NT2/D1 (cell line): ENCODE data around the gene MYCBPAP.

Source experiments
- DNase-seq: peaks from one replicate; pipeline ENCODE4 v3.0.0-alpha.2; 2011; ENCODE audit warnings: low read depth, low spot score
- H3K27me3 ChIP-seq: 2 replicates; pipeline ENCODE4 v1.6.0; 2011; ENCODE audit warnings: mild to moderate bottlenecking; ENCODE audit not compliant: insufficient read length, insufficient read depth
- H3K36me3 ChIP-seq: 2 replicates; pipeline ENCODE4 v1.6.1; 2011; ENCODE audit warnings: mild to moderate bottlenecking, low read length, mixed read lengths; ENCODE audit not compliant: insufficient read depth, insufficient read length
- H3K4me1 ChIP-seq: 2 replicates; pipeline ENCODE4 v1.5.1; 2011; ENCODE audit not compliant: insufficient read depth, insufficient read length
- H3K4me3 ChIP-seq: 2 replicates; pipeline ENCODE4 v1.5.1; 2011; ENCODE audit warnings: low read depth; ENCODE audit not compliant: insufficient read length
- H3K9ac ChIP-seq: 2 replicates; pipeline ENCODE4 v1.6.0; 2011; ENCODE audit warnings: low read depth; ENCODE audit not compliant: insufficient read length
- H3K9me3 ChIP-seq: 2 replicates; pipeline ENCODE4 v1.5.1; 2011; ENCODE audit warnings: mild to moderate bottlenecking, low read length; ENCODE audit not compliant: insufficient read depth
- SUZ12 ChIP-seq: IDR thresholded peaks from 2 replicates; pipeline ENCODE4 v1.6.1; 2011; ENCODE audit not compliant: insufficient read length, insufficient read depth; ENCODE audit errors: extremely low read depth
- YY1 ChIP-seq: IDR thresholded peaks from 2 replicates; pipeline ENCODE4 v1.6.1; 2011; ENCODE audit not compliant: insufficient read length, insufficient read depth
- ZNF274 ChIP-seq: IDR thresholded peaks from 2 replicates; pipeline ENCODE4 v1.6.1; 2011; ENCODE audit warnings: mild to moderate bottlenecking, low read depth, low read length

MYCBPAP gene

GRCh38 chr17:50577451-50577954, 69.3 kb downstream of the MYCBPAP start:
- TF ChIP-seq YY1 (no peak), SUZ12 (no peak), ZNF274 (no peak)

GRCh38 chr17:50578173-50578572, 69.9 kb downstream of the MYCBPAP start:
- TF ChIP-seq SUZ12 (no peak), ZNF274 (no peak), YY1 (no peak)
- Histone ChIP-seq H3K4me3 (no peak overlapping the region), H3K4me1 (peaks cover 16% of the 10 kb centered on the region), H3K9me3 (no peaks in the 10 kb centered on the region), H3K9ac (no peak overlapping the region), H3K36me3 (no peaks in the 10 kb centered on the region), H3K27me3 (no peaks in the 10 kb centered on the region)
- DNase-seq: no peak

More at GRCh38 chr17:50577451-50577954, 69.3 kb downstream of the MYCBPAP start:
- no peaks in the 10 kb centered on the region for H3K36me3 ChIP-seq
- H3K9me3 ChIP-seq: no peaks in the 10 kb centered on the region
- no peak for DNase-seq
- no peak overlapping the region for H3K9ac ChIP-seq
- H3K27me3 ChIP-seq: no peaks in the 10 kb centered on the region
- peaks cover 16% of the 10 kb centered on the region for H3K4me1 ChIP-seq
- H3K4me3 ChIP-seq: no peak overlapping the region

- no peak for TF ChIP-seq YY1
- TF ChIP-seq ZNF274: no peak
- no peak for TF ChIP-seq SUZ12
- Histone ChIP-seq H3K9me3 (no peaks in the 10 kb centered on the region), H3K4me1 (peaks cover 23% of the 10 kb centered on the region), H3K27me3 (no peaks in the 10 kb centered on the region), H3K4me3 (no peak overlapping the region), H3K36me3 (no peaks in the 10 kb centered on the region), H3K9ac (no peak overlapping the region)
- no peak for DNase-seq
Measured at GRCh38 chr17:50579399-50579798, 71.2 kb downstream of the MYCBPAP start.

GRCh38 chr17:50580646-50581045, 72.4 kb downstream of the MYCBPAP start:
- Histone ChIP-seq H3K4me1 (peaks cover 32% of the 10 kb centered on the region), H3K9me3 (no peaks in the 10 kb centered on the region), H3K4me3 (no peak overlapping the region), H3K36me3 (no peaks in the 10 kb centered on the region), H3K27me3 (no peaks in the 10 kb centered on the region), H3K9ac (peak overlapping the region; percentile 16)
- no peak for DNase-seq
- TF ChIP-seq ZNF274 (no peak), YY1 (no peak), SUZ12 (no peak)
